ENCODE results near the gene PSG4. TPM values are rescaled to one million over a fixed set of nuclear protein-coding genes. Genes with fewer than 3 reads are reported as not detected.
"Not testable (repeated sequence)": the region's sequence is repeated elsewhere in the genome, so short reads cannot be mapped to it uniquely, and the experiment has no call there.

The PSG4 gene
- total RNA-seq, 1 experiment from 2014 or later = not detected

DNA sequence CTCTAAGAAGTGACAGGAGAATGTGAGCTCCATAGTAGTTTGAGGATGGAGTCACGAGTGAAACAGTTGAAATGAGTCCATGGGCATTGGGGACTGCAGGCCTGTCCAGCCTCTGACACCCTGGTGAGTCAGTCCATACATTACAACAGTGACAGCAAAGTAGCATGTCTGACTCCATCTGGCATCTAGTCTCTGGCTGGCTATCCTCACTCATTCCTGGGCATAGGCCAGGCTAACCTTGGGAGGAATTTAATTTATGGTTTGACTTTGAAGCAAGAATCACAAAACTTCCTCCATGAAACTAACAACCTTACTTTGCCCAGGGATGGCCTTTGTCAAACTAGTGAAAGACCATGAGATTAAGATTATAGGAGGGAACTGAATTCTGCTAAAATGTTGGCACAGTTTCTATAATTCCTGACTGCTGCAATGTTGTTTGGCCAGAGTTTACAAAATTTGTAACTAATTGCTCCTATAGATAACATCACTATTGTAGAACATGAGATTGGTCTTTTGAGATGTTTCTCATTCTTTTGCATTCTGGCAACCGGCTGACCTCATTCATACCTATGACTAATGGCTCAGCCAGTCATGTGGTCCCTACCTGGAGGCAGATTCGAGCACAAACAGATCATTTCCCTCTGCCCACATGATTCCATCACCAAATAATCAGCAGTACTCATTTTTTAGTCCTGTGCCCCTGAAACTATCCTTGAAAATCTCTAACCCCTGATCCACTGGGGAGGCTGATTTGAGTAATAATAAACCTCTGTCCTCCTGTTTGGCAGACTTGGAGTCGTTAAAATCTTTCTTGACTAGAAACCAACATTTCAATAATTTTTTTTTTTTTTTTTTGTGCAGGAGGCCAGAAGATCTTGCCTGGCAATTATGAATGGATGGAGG lies 23.3 kb downstream of the PSG4 start:
- peaks cover 88 to 90% of the 10 kb centered on the region in 2 experiments for H3K9me3 Mint-ChIP-seq
- not testable (repeated sequence) for H2BK15ac ChIP-seq (ENCODE audit: low read depth, low read length); DNase-seq; H3K4me1 Mint-ChIP-seq; H3K56ac ChIP-seq (ENCODE audit: insufficient read length, low read depth, low read length); H3T11ph ChIP-seq (ENCODE audit: low read length); H3K23me2 ChIP-seq (ENCODE audit: insufficient read length, low read depth, low read length, poor library complexity, severe bottlenecking); H2BK12ac ChIP-seq (ENCODE audit: insufficient read length, low read depth, low read length); H3K4ac ChIP-seq (ENCODE audit: low read depth, low read length); H4K8ac ChIP-seq (replicated peaks; ENCODE audit: insufficient read length, low read depth, low read length); H4K91ac ChIP-seq (ENCODE audit: insufficient read length, low read depth, low read length); H2AFZ ChIP-seq (ENCODE audit: low read length); H2BK20ac ChIP-seq (ENCODE audit: low read depth, low read length, poor library complexity, severe bottlenecking); H3K27ac ChIP-seq (ENCODE audit: insufficient read length, low read depth, low read length); H3K23ac ChIP-seq (ENCODE audit: insufficient read length, low read depth, low read length); H4K20me1 ChIP-seq (ENCODE audit: control insufficient read depth, insufficient read depth, insufficient read length); H3K9ac ChIP-seq (ENCODE audit: extremely low read depth, insufficient read length, low read length); H3K4me1 ChIP-seq (ENCODE audit: insufficient read depth, low read length); H3K18ac ChIP-seq (ENCODE audit: insufficient read length, low read depth, low read length); H3K27me3 ChIP-seq (ENCODE audit: insufficient read depth, low read length); H2BK120ac ChIP-seq (ENCODE audit: low read depth, low read length, poor library complexity, severe bottlenecking); H3K79me1 ChIP-seq (ENCODE audit: insufficient read depth, low read depth, low read length, poor library complexity, severe bottlenecking); H3K4me2 ChIP-seq (ENCODE audit: insufficient read depth, insufficient read length, low read length); H3K14ac ChIP-seq (ENCODE audit: insufficient read depth, low read length); H3K27me3 Mint-ChIP-seq (ENCODE audit: low read depth); H3K79me2 ChIP-seq (ENCODE audit: insufficient read depth, low read length); H2BK5ac ChIP-seq (ENCODE audit: insufficient read length, low read length); H3K27ac Mint-ChIP-seq; H3K4me3 Mint-ChIP-seq; H4K5ac ChIP-seq (ENCODE audit: insufficient read length, low read depth, low read length); H2AK5ac ChIP-seq (ENCODE audit: insufficient read length, low read length)
- WGBS (ENCODE audit: extremely low coverage, insufficient read length, low lambda C conversion rate) = no CpG with 5 or more reads among the region's 4 CpGs
- peaks cover 0 to 23% (median 11%) of the 10 kb centered on the region in 3 experiments; a peak in 5 of 7 replicates for H3K36me3 Mint-ChIP-seq (ENCODE audit: insufficient read depth in 1 of 3, low read depth in 3 of 3)
- H3K9me3 ChIP-seq (ENCODE audit: control insufficient read depth, low read depth, low read length) = peaks cover 24% of the 10 kb centered on the region
